Fibroblast of villous mesenchyme (primary cell): ENCODE data around the gene STK33. TPM values are rescaled to one million over a fixed set of nuclear protein-coding genes. Genes with fewer than 3 reads are reported as not detected.
"Not testable (repeated sequence)": the region's sequence is repeated elsewhere in the genome, so short reads cannot be mapped to it uniquely, and the experiment has no call there.

Experiments used
- DNase-seq: peaks from one replicate; pipeline ENCODE4 v3.0.0-alpha.2; 2010; ENCODE audit warnings: low read depth
- H3K4me3 ChIP-seq: 2 replicates; pipeline ENCODE4 v1.5.1; 2011; ENCODE audit warnings: low read depth, mild to moderate bottlenecking, low read length
- total RNA-seq: library from RNA; depleted of rRNA; stranded (reverse); fragments of >200 nt; gene quantifications from 2 replicates; pipeline ENCODE4 v1.2.3, GENCODE V29; 2012
- TF ChIP-seq, protein P1 (sequence below): IDR thresholded peaks from 2 replicates; pipeline ENCODE4 v1.5.1; 2012; ENCODE audit warnings: low read depth, mild to moderate bottlenecking, low read length; ENCODE audit not compliant: insufficient read depth

STK33 gene
- total RNA-seq, 1 donor = 5.6 TPM

DNA sequence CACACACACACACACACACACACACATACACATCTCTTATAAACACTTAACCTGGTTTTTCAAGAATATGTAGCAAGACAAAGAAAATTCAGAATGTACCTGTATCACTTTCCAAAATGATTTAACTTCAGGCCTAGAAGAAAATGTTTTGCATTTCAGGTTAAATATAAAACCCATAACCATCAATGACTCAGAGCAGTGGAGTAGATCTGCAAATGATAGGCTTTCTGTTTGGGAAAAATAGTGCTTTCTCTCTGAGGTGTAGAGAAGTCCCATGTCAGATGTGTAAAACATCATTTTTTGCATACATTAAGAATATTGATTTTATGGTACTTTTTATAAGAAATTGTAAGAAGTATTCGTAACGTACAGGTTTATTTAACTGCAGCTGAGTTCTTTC lies 116.9 kb downstream of the STK33 start:
- H3K4me3 ChIP-seq = no peak overlapping the region
- TF ChIP-seq, protein P1, sequence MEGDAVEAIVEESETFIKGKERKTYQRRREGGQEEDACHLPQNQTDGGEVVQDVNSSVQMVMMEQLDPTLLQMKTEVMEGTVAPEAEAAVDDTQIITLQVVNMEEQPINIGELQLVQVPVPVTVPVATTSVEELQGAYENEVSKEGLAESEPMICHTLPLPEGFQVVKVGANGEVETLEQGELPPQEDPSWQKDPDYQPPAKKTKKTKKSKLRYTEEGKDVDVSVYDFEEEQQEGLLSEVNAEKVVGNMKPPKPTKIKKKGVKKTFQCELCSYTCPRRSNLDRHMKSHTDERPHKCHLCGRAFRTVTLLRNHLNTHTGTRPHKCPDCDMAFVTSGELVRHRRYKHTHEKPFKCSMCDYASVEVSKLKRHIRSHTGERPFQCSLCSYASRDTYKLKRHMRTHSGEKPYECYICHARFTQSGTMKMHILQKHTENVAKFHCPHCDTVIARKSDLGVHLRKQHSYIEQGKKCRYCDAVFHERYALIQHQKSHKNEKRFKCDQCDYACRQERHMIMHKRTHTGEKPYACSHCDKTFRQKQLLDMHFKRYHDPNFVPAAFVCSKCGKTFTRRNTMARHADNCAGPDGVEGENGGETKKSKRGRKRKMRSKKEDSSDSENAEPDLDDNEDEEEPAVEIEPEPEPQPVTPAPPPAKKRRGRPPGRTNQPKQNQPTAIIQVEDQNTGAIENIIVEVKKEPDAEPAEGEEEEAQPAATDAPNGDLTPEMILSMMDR = no peak
- no peak for DNase-seq

DNA sequence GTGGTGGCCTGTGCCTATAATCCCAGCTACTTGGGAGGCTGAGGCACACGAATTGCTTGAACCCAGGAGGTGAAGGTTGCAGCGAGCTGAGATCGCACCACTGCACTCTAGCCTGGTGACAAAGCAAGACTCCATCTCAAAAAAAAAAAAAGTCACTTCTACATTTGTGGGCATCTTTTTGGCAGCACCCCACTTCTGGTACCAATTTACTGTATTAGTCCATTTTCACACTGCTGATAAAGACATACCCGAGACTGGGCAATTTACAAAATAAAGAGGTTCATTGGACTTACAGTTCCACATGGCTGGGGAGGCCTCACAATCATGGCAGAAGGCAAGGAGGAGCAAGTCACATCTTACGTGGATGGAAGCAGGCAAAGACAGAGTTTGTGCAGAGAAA lies 126.2 kb downstream of the STK33 start:
- not testable (repeated sequence) for DNase-seq

DNA sequence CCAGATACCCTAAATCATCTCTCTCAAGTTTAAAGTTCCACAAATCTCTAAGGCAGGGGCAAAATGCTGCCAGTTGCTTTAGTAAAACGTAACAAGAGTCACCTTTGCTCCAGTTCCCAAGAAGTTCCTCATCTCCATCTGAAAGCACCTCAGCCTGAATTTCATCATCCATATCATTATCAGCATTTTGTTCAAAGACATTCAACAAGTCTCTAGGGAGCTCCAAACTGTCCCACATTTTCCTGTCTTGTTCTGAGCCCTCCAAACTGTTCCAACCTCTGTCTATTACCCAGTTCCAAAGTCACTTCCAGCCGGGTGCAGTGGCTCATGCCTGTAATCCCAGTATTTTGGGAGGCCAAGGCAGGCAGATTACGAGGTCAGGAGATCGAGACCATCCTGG lies 126.7 kb downstream of the STK33 start:
- H3K4me3 ChIP-seq, DNase-seq: not testable (repeated sequence)

More for the DNA sequence above, 126.2 kb downstream of the STK33 start:
- not testable (repeated sequence) for H3K4me3 ChIP-seq

DNA sequence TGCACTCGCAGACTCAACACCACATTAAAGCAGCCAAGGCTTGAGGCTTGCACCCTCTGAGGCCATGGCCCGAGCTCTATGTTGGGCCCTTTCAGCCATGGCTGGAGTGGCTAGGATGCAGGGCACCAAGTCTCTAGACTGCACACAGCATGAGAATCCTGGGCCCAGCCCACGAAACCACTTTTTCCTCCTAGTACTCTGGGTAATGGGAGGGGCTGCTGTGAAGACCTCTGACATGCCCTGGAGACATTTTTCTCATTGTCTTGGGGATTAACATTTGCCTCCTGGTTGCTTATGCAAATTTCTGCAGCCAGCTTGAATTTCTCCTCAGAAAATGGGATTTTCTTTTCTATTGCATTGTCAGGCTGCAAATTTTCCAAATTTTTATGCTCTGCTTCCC lies 127.1 kb downstream of the STK33 start:
- not testable (repeated sequence) for H3K4me3 ChIP-seq, DNase-seq

DNA sequence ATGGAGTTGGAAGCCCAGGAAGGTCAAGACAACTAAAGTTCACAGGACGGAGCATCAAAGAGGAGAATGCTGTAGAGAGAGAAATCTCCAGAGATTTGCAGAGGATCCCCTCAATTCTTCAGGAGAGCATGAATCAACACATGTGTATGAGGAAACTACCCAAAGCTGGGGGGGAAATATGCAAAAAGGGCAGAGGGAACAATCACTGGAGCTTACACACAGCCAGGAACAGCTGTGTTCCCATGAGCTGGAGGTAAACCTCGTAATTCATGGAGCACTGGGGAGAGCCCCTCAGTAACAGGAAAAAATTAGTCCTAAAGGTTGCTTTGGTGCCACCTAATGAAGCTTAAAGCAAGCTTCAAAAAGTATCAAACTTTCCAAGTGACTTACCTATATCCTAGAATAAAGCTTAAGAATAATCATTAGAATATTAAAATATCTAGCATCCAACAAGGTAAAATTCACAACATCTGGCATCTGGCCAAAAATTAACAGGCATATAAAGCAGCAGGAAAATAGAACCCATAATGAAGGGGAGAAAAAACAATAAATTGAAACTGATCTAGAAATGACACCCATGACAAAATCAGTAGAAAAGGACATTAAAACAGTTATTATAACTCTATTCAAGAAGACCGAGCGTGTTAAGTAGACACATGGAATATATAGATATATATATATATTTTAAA lies 134.2 kb downstream of the STK33 start:
- H3K4me3 ChIP-seq = no peak overlapping the region
- no peak for DNase-seq
- TF ChIP-seq, protein P1 = no peak

DNA sequence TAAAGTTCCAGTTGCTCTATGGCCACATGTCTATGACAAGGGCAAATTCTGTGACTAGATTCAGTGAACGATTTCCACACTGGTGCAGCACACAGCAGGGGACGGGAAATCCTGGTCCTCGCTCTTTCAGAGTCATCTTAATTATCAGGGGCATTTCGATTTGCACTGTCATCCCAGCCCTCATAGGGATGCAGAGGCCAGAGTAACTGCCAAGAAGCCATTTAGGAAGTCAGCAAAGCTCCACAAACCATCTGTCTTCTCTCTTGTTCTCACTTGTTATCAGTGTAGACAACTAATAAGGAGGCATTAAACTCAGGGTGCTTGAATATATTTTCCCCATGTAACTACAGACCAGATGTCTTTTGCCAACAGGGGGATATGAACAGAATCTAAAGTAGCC lies 151.7 kb downstream of the STK33 start:
- TF ChIP-seq, protein P1 = no peak
- no peak overlapping the region for H3K4me3 ChIP-seq
- no peak for DNase-seq

DNA sequence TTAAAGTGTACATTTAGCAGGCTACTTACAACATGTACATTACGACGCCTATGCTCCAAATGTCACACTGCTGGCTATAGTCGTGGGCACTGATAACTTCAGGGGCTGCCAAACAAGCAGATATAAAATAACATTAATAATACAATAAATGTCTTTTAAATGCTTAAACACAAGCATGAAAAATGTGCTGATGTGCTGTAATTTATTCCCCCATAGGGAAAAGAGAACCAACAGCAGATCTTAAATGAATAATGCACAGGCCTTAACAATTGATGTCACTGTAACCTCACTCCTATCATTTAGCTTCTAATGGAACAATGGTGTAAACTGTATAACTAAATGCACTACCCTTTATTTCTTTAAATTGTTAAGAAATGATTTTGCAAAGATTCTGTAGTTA lies 153.4 kb downstream of the STK33 start:
- TF ChIP-seq, protein P1 = no peak
- no peak overlapping the region for H3K4me3 ChIP-seq
- DNase-seq = no peak

DNA sequence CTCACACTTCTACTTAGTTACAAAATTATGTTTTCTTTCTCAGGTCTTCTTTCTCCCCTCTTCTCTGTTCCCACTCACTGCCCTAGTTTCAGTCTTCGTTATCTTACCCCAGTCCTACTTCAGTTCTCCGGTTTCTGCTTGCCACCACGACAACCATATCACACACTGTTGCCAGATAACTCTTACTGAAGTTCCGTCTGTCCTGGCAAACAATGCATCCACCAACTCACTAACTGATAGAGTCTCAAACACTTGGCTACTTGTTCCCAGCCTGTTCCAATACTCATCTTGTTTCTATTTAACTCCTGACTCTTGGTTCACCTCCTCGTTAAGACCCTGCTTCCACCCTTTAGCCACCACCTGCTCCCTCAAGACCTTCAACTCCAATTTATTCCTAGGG lies 164.5 kb downstream of the STK33 start:
- no peak for DNase-seq
- no peak overlapping the region for H3K4me3 ChIP-seq
- TF ChIP-seq, protein P1 = no peak

DNA sequence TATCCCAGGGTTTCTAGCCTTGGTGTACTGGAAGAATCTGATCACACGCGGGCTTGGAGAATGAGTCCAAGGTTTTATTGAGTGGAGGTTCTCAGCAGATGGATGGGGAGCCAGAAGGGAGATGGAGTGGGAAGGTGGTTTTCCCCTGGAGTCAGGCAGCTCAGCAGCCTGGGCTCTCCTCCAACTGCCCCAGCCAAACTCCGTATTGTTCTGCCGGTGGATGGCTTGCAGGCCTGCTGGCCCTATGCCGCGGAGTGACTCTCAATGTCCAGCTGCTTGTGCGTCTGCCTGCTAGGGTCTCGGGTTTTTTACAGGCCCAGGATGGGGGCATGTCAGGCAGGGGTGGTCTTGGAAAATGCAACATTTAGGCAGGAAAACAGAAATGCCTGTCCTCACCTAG lies 168.0 kb downstream of the STK33 start:
- no peak for DNase-seq
- no peak overlapping the region for H3K4me3 ChIP-seq
- TF ChIP-seq, protein P1 = no peak
